SH-SY5Y (cell line): Measurements from ENCODE around the gene OAS1.

ENCODE experiments used
- GATA2 ChIP-seq: IDR thresholded peaks from 2 replicates; pipeline ENCODE4 v1.6.1; 2011; ENCODE audit warnings: mild to moderate bottlenecking, low read depth, low read length
- GATA3 ChIP-seq: IDR thresholded peaks from 2 replicates; pipeline ENCODE4 v1.6.1; 2011; ENCODE audit warnings: low read depth, mild to moderate bottlenecking, low read length, moderate library complexity

OAS1 gene

GRCh38 chr12:112881602-112882001 lies 25.2 kb upstream of the OAS1 start:
- TF ChIP-seq GATA3 (no peak), GATA2 (no peak)

GRCh38 chr12:112885236-112885635 lies 21.5 kb upstream of the OAS1 start:
- TF ChIP-seq GATA2 (no peak), GATA3 (no peak)

DNA sequence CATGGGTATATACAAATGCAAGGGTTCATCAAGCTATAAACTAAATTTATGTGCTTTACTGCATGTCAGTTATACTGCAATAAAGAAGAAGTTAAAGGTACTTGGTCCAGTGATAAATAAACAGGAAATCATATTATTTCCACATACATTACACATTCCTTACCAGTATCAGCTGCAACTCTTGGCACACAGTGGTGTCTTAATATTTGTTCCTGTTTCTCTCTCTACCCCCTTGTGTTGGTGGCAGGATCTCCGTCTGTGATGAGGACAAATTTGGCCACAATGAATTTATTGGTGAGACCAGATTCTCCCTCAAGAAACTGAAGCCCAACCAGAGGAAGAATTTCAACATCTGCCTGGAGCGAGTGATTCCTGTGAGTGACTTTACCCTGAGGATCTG lies 19.2 kb upstream of the OAS1 start:
- TF ChIP-seq GATA3, result no peak
- TF ChIP-seq GATA2, result no peak

DNA sequence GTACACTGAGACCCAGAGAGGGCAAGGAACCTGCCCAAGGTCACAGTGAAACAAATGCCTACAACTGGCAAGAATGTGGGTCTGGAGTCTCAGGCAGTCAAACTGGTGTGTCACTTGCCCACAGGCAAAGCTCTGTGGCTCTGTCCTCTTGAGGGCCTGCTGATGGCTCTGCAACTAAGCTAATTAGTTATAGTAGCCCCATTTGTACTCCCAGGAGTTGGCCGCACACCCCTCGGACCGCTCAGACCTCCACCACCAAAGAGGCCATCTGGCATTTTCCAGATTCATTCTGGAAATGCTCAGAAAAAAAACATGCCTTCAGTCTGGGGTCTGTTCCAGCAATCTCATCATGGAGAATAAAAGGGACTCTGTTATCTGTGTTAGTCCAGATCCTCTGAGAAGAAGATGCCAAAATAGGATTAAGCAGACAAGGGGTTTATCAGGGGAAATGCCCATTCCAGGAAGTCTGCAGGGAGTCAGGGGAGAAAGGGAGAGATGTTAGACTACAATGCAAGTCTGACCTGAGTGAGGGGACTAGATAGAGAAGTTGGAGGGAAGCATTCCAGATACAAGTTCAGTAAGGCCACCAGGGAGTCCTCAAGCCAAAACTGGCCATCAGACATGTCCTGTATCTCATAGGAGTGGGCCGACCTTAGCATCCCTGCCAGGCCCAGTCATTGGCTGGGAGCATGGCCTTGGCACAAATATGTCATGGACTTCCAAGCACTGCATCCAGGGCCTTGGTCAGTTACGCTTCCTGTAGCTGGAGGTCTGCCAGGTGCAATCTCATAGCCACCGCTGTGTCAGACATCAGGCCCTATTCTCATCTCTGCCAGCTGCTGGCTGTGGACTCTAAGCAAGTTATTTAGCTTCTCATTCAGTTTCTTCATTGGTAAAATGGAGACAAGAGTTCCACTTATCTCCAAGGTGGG lies 15.4 kb upstream of the OAS1 start:
- TF ChIP-seq GATA3 (peak; percentile 60; the same call in 1 of the 2 replicates), GATA2 (peak; percentile 71)

DNA sequence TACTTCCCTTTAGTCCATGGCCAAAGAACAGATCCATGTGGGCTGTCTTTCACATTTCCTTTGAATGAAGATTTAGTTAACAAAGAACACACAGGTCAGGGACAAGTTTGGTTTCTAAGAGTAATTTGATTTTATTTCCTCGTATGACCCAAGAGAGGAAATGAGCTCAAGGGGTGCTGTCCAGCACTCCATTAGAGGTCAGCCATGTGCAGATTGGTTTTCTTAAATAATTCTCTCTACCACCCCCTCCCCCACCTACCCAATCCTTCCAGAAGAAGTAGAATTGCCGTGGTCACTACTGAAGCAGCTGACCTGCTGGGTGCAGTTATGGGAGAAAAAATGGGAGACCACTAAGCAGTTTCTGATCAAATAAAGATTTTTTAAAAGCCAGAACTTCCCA lies 13.9 kb upstream of the OAS1 start:
- TF ChIP-seq GATA2 (no peak), GATA3 (no peak)

DNA sequence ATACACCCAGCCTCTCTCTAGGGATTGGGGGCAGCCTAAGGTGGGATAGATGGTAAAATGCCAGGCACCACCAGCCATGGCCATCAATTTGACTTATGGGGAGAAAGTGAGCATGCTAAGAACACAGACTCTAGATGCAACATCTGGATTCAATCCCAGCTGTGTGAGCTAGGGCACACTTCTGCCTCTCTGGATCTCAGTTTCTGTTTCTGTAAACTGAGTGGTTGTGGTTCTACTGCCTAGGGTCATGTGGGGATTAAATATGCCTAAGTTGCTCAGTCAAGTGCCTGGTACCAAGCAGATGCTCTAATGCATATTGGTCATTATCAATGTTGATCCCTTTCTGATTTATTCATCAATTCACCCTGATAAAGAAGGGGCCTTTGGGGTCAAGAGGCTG lies 12.6 kb upstream of the OAS1 start:
- TF ChIP-seq GATA3 (no peak), GATA2 (no peak)

DNA sequence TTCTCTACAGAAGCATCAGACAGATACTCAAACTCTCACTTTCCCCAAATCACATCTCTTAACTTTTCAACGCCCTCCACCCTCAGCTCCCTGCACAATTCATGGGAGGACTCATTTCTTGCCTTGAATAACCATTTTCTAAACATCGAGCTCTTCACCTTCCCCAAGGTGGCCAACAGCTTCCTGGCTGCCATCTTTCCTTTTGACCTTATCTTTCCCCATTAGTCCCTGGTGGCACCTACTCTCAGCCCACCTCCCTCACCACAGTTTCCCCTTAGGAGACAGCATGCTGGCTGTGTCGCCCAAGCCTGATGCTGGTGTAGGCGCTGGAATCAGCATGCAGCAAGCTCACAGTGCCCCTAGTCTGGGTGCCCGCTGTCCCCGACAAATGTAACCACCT lies 8.4 kb upstream of the OAS1 start:
- TF ChIP-seq GATA3 (no peak), GATA2 (no peak)

- TF ChIP-seq GATA3 (no peak), GATA2 (no peak)
Observed at GRCh38 chr12:112900298-112901145, 6.2 kb upstream of the OAS1 start.

DNA sequence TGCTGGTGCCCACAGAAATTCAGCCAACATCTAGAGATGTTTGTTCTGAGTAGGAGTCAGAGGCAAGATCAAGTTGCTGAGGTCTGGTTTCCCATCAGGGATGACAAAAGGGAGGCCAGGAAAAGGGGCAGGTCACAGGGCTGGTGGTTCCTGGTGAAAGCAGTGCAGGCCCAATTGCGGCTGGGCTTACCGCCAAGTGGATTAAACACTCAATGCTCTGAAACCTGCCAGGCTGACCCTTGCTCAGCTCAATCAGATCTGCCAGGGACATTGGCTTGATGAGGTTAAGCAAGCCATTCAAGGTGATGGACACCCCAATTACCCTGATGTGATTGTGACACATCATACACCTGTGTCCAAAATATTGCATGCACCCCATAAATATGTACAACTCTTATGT lies 5.5 kb upstream of the OAS1 start:
- no peak for TF ChIP-seq GATA2
- TF ChIP-seq GATA3, result no peak

DNA sequence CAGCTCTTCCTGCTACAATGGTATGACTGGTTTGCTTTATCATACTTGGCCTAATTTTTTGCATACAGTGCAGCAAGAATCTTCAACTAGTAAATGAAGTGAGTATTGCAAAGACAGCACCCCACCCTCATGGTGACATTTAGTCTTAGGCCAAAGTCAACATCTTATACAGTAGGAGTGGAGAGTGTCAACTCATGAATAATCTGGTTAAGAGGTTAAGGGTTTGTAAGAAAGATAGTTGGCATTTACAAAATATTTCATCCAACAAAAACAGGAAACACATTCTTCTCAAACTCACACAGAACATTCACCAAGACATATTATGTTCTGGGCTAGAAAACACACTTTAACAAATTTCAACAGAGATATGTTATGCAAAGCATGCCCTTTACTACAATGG lies 2.2 kb upstream of the OAS1 start:
- TF ChIP-seq GATA2, result no peak
- TF ChIP-seq GATA3, result no peak

- no peak for TF ChIP-seq GATA2
Observed at GRCh38 chr12:112905451-112906089, 1.2 kb upstream of the OAS1 start.

DNA sequence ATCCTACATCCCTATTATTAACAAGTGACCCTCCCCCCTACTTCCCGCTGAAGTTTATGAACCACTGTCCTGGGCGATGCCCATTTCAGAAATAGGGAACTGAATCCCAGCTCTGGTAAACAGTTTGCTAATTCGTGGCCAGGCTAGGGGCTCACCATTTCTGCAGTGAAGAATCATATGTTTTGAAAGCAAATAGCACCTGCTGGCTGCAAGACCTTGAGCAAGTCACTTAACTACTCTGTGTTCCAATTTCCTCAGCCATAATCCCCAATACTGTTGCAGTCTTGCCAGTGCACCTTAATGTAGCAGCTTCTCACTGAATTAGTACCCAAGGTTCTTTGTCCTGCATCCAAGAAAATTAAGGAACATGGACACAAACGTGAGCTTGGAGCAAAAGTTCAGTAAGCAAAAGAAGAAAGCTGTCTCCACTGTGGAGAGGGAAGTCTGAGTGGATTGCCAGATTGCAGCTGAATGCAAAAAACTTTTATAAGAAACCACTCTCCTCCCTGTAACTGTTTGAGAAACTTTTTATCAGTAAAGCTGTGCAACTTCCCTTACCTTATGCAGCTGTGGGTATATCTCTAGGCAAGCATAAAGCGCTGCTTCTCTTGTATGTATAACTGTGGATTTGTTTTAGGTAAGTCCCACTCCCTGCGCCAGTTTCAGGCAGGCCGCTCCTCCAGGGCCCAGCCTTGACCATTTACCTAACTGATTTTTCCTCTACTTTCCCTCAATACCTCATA lies 824 bp downstream of the OAS1 start:
- TF ChIP-seq GATA2 (no peak), GATA3 (no peak)

DNA sequence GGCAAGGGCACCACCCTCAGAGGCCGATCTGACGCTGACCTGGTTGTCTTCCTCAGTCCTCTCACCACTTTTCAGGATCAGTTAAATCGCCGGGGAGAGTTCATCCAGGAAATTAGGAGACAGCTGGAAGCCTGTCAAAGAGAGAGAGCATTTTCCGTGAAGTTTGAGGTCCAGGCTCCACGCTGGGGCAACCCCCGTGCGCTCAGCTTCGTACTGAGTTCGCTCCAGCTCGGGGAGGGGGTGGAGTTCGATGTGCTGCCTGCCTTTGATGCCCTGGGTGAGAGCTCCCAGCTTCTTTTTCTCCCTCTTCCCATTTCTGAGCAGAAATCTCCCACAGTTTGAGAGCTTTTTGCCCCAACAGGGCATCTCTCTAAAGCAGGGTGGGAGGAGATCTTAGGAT lies 1.8 kb downstream of the OAS1 start:
- TF ChIP-seq GATA2 (no peak), GATA3 (no peak)

DNA sequence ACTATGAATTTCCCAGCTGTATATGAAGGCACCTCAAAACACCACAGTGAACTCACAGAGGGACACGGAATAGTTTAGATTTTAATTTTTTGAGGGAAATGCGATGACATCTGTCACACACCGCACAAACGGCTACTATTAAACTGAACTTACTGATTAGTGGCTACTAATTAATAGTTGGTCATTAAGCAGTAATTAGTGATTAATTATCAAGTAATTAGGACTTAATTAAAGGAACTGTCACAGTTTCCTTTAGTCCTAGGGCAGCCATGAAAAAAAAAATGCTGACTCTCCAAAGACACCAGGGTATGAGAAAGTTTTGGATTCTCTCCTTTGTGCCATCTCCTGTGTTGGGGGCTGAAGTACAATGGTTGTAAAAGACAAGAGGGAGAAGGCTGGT lies 2.9 kb downstream of the OAS1 start:
- TF ChIP-seq GATA2 (no peak), GATA3 (no peak)
